ENCODE measurements around the gene SRRD.
"Not testable (repeated sequence)": the region's sequence is repeated elsewhere in the genome, so short reads cannot be mapped to it uniquely, and the experiment has no call there.

The SRRD gene

DNA sequence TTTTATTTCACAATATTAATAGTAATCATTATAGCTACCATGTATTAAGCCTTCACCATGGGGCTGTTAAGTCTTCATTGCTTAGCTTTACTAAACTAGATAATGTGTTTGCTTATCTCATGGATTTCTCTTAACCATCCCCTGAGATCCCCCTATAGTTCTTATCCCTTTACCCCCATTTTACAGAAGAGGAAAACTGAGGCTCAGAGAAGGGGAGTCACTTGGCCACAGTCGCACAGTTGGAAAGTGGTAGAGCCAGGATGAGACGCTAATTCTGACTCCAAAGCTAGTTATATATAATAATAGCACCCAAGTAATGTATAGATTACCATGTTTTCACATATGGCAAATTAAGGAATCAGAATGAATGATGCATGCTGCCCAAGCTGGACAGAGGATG is 38.3 kb downstream of the SRRD start:
- DNase-seq (ENCODE audit: low spot score): no peak

DNA sequence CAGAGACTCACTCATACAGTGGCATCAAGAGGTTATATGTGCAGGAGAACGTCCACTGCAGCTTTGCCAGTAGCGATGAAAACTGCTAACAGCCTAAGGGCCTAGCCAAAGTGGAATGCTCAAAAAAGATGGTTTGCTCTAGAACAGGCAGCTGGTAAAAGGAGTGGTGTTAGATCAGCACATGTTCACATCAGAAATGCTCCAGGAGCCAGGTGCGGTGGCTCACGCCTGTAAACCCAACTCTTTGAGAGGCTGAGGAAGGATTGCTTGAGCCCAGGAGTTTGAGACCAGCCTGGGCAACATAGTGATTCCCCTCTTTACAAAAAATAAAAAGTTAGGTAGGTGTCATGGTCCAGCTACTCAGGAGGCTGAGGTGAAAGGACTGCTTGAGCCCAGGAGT is 38.9 kb downstream of the SRRD start:
- no peak for DNase-seq (ENCODE audit: low spot score)

DNA sequence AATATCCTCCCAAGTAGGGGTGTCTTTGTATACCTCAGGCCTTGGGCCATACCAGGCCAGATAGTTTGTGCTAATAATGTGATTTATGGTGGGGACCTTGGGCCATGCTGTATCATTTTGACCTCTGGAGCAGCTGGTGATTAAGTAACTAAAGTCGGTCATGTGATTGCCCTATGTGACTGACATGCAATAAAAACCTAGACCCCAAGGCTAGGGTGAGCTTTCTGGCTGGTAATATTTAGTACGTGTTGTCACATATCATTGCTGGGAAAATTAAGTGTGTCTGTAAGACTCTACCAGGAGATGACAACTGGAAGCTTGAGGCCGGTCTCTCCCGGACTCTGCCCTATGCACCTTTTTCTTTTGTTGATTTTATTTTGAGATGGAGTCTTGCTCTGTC is 41.2 kb downstream of the SRRD start:
- DNase-seq (ENCODE audit: low spot score): no peak

DNA sequence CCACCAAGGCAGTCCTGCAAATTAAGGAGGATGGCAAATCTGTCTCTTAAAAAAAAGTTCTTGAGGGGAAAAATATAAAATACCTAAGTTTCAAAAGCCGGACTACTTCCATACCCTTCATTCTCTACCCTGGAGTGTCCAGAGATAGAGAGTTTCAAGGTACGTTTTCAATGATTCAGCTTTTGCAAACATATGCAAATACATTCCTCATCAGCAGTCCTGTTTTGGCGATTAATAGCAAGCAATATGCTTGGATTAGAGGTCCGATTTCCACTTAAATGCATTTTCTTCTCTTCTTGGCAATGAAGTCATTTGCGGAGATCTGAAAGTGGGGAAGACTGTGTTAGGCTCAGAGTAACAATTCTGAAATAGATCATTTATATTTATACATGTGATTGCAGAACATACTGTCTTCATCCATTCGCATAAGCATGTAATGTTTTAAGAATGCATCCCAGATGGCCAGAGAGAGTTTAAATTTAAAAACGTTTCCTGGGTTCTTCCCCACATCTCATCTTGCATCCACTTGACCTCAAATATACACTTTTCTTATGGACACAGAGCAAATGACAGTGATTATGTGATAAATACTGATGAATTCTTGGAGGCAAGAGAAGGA is 42.4 kb downstream of the SRRD start:
- DNase-seq (ENCODE audit: low spot score): no peak

DNA sequence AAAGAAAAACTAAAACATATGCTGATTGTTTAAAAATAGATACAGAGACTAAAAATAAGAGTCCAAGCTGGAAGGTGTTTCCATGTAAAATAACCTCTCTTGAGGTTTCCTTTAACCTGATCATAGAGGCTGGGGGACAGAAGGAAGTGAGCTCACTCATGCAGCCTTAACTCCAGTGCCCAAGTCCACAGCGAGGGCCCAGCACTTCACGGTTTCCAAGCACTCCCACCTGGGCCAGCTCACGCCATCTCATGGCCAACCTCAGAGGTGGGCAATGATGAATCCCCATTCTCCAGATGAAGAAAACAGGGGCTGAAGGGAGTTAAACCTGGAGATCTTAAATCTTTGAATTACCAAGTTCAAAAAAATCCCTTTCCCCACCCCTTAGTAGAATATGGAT is 43.5 kb downstream of the SRRD start:
- DNase-seq (ENCODE audit: low spot score): no peak

DNA sequence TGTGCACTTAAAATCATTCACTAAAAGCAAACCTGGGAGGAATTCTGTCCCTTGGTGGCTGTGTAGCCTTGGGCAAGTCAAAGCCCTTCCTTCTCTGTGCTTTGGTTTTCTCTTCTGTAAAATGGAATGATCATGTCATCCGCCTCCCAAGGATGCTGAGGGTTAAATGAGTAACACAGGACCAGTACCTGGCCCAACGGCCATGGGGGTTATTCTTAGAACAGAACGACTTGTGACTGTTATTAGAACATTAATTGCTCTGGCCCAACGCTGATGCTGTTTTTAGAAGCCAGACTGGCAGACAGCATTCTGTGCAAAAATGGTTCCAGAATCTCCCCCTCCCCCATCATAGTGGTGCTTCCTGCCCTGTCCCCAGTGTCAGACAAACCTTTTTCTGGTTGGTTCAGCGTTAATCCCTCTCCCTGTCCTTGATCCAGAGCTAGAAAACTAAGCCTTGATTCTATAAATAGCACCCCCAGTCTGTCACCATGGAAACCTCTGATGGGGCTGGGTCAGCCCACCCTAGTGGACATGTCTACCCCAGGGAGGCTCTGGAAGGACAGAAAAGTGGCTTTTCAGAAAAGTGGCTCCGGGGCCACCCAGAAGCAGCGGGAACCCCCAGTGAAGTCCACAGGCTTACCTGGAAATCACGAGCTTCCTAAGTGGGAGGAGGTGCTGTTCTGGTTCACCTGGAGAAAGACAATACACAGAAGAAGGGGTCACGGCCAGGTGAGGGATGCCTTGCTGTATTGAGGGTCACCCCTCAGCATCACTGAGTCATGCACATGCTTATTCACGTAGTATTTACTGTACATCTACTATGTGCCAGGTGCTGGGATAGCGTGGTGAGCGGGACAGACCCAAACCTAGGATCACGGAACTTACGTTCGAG is 44.1 kb downstream of the SRRD start:
- no peak for DNase-seq (ENCODE audit: low spot score)

DNA sequence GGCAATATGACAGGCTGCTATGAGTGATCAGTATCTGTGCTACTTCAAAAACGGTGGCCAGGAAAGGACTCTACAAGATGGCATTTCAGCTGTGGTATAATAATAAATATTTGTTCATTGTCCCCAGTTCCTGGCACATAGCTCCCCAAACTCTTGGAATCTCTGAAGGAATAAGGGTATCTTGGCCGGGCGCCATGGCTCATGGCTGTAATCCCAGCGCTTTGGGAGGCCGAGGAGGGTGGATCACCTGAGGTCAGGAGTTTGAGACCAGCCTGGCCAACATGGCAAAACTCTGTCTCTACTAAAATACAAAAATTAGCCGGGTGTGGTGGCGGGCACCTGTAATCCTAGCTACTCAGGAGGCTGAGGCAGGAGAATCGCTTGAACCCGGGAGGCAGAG is 44.8 kb downstream of the SRRD start:
- not testable (repeated sequence) for DNase-seq (ENCODE audit: low spot score)

DNA sequence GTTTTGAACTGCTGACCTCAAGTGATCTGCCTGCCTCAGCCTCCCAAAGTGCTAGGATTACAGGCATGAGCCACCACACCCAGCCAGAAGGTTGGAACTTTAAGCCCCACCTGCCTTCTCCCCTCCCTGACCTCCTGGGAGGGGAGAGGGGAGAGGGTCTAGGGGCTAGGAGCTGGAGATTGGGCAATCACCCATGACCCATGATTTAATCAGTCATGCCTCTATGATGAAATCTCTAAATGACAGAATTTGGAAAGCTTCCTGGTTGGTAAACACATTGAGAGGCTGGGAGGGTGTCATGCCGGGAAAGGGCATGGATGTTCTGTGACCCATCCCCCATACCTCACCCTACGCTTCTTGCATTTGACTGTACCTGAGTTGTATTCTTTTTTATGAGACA is 45.7 kb downstream of the SRRD start:
- no peak for DNase-seq (ENCODE audit: low spot score)

DNA sequence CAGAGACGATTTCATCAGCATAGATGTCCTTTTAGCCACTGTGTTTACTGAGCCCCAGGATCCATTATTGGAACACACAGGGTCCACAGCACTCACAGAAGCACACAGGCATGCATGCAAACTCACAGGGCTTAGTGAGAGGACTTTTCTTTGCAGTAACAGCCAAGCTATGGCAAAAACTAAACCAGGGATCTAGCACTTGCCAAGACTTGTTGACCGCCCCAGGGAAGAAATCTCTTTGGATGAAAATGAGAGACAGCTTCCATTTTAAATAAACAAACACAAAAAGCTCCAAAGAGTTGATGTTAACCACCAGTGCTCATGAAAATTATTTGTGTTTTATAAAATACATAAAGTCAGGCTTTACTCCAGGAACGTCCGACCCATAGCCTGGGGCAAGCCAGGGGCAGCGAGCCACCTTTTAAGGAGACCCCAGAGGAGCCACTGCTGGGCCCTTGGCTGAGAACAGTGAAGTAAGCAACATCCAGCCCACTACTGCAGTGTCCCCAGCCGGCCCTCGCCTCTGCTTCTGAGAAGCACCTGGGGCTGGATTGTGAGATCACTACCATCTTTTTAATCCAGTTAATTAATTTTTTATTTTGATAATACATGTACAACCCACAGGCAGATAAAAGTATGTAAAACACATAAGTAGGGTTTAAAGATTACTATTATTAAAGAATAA is 50.6 kb downstream of the SRRD start:
- no peak for DNase-seq (ENCODE audit: low spot score)

DNA sequence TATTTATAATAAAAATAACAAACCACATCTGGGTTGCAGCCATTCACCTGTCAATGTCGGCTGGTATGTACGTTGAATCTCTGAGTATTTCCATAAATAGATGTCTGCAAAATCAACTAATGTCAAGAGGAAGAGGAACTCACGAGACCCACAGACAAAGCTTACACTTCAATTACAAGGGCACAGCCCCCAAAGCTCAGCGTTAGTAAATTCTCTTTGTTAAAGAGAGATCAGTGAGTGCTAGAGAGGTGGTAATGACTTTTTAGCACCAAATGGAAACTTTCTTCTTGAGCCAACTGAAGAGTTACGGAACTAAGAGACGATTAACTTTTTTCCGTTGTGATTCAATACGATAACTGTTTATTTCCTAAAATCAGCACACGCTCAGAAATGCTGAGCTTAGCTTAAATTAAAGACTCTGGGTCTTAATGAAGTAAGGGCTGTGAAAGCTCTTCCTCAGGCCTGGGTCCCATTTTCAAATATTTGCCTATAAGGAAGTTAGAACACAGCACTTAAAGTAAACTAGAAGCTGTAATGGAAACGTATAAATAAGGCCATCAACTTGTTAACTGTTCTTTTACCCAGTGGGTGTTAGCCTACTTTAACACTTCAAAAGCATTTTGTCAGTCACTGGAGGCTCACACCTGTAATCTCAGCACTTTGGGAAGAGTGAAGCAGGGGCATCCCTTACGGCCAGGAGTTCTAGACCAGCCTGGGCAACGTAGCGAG is 51.4 kb downstream of the SRRD start:
- no peak for DNase-seq (ENCODE audit: low spot score)

DNA sequence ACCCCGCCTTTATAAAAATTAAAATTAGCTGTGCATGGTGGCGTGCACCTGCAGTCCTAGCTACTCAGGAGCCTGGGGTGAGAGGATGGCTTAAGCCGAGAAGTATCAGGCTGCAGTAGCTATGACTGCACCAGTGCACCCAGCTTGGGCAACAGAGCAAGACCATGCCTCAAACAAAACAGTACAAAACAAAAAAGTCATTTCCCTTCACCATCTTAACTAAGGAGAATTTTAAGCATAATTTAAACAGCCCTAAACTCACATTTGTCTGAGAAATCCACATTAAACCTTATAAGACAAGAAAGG is 51.9 kb downstream of the SRRD start:
- no peak for DNase-seq (ENCODE audit: low spot score)

DNA sequence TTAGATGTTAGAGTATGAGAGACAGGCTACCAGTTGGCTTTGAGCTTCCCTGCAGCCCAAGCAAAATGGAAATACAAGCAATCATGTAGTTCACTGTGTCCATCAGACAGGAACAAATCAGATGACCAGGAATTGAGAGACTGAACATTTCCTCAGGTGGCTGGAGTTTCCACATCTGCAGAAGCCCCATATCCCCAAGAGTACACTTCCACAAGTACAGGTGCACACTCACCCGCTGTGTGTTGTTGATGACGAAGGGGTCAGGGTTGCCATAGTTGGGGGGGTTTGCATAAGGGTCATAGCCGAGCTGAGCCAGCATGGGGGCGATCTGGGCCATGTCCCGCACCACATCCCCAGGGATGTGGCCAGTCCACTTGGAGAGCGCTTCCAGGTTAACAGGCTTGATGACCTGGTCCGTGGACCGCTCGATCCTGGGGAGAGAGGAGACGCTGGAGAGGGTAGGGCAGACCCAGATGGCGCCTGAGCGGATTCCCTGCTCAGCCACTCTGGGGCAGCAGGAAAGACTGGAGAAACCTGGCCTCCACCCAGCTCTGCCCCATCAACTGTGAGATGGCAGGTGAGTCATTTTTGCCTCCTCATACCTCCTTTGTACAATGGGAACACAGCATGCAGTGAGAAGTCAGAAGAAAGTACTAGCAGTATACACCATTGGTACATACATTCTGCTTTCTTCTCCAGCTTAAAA is 52.5 kb downstream of the SRRD start:
- no peak for DNase-seq (ENCODE audit: low spot score)

DNA sequence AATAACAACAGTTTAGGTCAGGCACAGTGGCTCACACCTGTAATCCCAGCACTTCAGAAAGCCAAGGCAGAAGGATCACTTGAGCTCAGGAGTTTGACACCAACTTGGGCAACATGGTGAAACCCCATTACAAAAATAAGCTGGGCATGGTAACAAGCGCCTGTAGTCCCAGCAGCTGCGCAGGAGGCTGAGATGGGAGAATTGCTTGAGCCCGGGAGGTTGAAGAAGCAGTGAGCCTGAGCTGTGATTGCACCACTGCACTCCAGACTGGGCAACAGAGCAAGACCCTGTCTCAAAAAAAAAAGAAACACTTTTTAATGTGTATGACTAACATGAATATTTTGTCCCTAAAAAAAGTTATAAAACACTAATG is 53.1 kb downstream of the SRRD start:
- DNase-seq (ENCODE audit: low spot score): no peak

DNA sequence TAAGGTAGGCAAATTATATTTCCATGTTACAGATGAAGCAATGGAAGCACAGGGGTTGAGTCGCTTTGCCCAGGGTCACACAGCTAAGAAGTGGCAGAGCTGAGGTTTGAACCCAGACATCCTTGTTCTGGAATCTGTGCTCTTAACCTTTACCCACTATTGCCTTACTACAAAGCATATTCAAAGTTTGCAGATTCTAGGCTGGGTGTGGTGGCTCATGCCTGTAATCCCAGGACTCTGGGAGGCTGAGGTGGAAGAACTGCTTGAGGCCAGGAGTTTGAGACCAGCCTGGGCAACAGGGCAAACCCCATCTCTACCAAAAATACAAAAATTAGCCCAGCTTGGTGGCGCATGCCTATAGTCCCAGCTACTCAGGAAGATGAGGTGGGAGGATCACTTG is 56.4 kb downstream of the SRRD start:
- DNase-seq (ENCODE audit: low spot score): no peak

DNA sequence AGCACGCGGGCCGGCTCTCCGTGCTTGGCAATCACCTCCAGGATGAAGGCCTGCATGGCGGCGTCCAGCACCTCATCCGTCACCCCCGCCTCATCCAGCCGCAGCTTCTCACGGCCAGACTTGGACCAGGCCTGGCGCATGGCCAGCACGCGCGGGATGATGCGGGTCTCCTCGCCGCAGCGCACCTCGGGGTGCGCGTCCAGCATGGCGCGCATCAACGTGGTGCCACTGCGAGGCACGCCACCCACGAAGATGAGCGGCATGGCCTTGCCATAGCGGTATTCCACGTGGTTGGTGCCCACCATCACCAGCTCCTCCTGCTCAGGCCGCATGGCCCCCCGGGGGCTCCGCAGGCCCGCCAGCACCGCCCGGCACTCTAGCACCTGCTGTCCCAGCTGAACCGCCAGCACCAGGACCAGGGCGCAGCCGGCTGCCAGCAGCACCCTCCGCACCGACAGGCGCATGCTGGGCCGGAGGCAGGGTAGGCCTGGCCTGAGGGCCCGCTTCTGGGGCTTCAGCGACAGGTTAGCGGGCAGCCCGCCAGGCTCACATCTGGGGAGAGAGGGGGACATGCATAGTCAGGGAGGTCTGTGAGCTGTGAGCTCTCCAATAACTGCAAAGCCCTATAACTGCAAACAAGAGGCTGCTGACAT is 57.6 kb downstream of the SRRD start:
- no peak for DNase-seq (ENCODE audit: low spot score)

DNA sequence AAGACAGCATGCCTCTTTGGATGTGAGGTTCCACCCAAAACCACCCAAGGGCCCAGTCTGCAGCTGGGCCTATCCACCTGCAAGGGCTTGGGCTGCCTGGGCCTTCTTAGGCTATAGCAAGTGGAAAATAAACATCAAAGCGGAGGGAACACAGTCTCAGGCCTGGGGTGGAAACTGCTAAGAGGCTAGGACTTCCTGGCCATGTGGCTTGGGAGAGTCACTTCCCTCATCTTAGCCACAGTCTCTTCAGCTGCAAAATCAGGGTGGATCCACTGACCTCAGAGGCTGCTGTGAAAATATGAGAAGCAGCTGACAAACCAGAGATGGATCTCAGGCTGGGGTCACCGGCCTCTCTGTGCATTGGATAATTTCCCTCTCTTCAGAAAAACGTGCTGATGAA is 59.2 kb downstream of the SRRD start:
- DNase-seq (ENCODE audit: low spot score): no peak

Data from putamen (tissue), 1 donor.